Mucosa of rectum (tissue), 2 donors: Measurements from ENCODE around the gene HSPA1B.

Experiments
- H3K27ac ChIP-seq, 2 donors: one replicate each; pipeline ENCODE4 v1.7.0; 2013; ENCODE audit warnings: inconsistent platforms in 2 of 2, low read depth in 2 of 2, low read length in 2 of 2
- H3K27me3 ChIP-seq, 2 donors: one replicate each; pipeline ENCODE4 v1.7.0; 2013; ENCODE audit warnings: low read length in 2 of 2; ENCODE audit not compliant: control insufficient read depth in 2 of 2, insufficient read depth in 2 of 2
- H3K36me3 ChIP-seq, 2 donors: one replicate each; pipeline ENCODE4 v1.7.0; 2013; ENCODE audit warnings: low read length in 2 of 2; ENCODE audit not compliant: control insufficient read depth in 2 of 2, insufficient read depth in 2 of 2
- H3K4me1 ChIP-seq, 2 donors: one replicate each; pipeline ENCODE4 v1.7.0; 2013; ENCODE audit warnings: low read length in 2 of 2, mild to moderate bottlenecking in 1 of 2; ENCODE audit not compliant: control insufficient read depth in 2 of 2, insufficient read depth in 2 of 2
- H3K4me3 ChIP-seq, 2 donors: one replicate each; pipeline ENCODE4 v1.7.0; 2013; ENCODE audit warnings: low read length in 2 of 2
- H3K9ac ChIP-seq, 2 donors: one replicate each; pipeline ENCODE4 v1.7.0; 2013; ENCODE audit warnings: low read length in 2 of 2, low read depth in 1 of 2, mild to moderate bottlenecking in 1 of 2
- H3K9me3 ChIP-seq, 2 donors: one replicate each; pipeline ENCODE4 v1.7.0; 2013; ENCODE audit warnings: low read length in 2 of 2; ENCODE audit not compliant: control insufficient read depth in 2 of 2
- donor health status: healthy.
- donor health status: Normal muscosa, but diverticular disease.

Gene HSPA1B

GRCh38 chr6:31827286-31828079 is at the start of gene HSPA1B:
TSS of gene HSPA1B (plus strand) at chr6:31827738. CDS start at chr6:31827951, 213 bp downstream.
- Histone ChIP-seq H3K4me1 (peaks cover 31 to 39% of the 10 kb centered on the region in 2 donors), H3K9me3 (no peaks in the 10 kb centered on the region), H3K36me3 (no peaks in the 10 kb centered on the region), H3K9ac (peak within 1 kb of the TSS; percentile 94 to 96), H3K27me3 (no peaks in the 10 kb centered on the region), H3K27ac (peak within 1 kb of the TSS; percentile 99), H3K4me3 (peak within 1 kb of the TSS; percentile 86 to 96)

- Histone ChIP-seq H3K9me3 (no peaks in the 10 kb centered on the region), H3K27me3 (no peaks in the 10 kb centered on the region), H3K27ac (no peak overlapping the region), H3K4me1 (peaks cover 27% of the 10 kb centered on the region in 2 donors), H3K36me3 (peaks cover 17 to 35% of the 10 kb centered on the region in 2 donors), H3K4me3 (no peak overlapping the region), H3K9ac (no peak overlapping the region)
Measured at GRCh38 chr6:31778193-31778592, 49.3 kb upstream of the HSPA1B start.

DNA sequence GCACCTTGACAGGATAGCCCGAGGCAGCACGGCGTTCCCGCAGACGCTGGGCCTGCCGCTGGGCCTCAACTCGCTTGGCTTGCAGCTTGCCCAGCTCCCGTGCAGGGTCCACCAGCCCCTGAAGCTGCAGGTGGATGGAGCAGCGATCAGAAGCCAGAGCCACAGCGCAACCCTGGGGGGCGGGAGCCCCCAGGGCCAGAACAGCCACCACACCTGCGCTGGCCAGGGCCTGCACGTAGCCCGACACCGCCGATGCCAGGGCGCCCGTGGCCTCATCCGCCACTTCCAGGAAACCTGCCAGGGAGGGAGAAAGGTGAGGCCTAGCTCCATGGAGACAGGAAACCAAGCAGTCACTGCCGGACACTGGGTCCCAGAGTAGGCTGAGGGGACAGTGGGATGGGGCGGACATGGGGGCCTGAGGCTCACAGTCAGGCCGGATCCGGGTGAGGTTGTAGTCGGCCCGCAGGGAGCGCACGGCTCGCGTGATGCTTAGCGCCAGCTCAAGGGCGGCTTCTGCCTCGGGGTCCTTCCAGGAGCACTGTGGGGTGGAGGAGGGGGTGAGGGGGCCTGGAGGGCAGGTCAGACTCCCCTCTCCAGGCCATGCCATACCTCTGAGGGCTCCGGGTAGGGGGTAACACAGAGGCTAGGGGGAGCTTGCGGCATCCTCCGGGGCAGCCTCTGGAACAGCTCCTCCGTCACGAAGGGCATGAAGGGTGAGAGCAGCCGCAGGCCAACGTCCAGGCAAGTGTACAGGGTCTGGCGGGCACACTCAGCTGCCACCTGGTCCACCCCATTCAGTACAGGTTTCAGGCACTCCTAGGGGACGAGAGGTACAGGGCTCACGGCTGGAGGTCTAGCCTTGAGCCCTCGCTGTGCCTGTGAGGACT is 48.3 kb upstream of the HSPA1B start:
- Histone ChIP-seq H3K9me3 (no peaks in the 10 kb centered on the region), H3K4me3 (no peak overlapping the region), H3K27ac (no peak overlapping the region), H3K9ac (no peak overlapping the region), H3K4me1 (peaks cover 27% of the 10 kb centered on the region in 2 donors), H3K36me3 (peaks cover 21 to 40% of the 10 kb centered on the region in 2 donors), H3K27me3 (no peaks in the 10 kb centered on the region)

- Histone ChIP-seq H3K9ac (no peak overlapping the region), H3K36me3 (peaks cover 24 to 45% of the 10 kb centered on the region in 2 donors), H3K27me3 (no peaks in the 10 kb centered on the region), H3K4me1 (peaks cover 25 to 26% of the 10 kb centered on the region in 2 donors), H3K9me3 (no peaks in the 10 kb centered on the region), H3K27ac (no peak overlapping the region), H3K4me3 (no peak overlapping the region)
Measured at GRCh38 chr6:31779908-31780307, 47.6 kb upstream of the HSPA1B start.

GRCh38 chr6:31780507-31781243 is 46.9 kb upstream of the HSPA1B start:
- Histone ChIP-seq H3K4me3 (no peak overlapping the region), H3K9me3 (no peaks in the 10 kb centered on the region), H3K27me3 (no peaks in the 10 kb centered on the region), H3K27ac (no peak overlapping the region), H3K4me1 (peaks cover 19% of the 10 kb centered on the region in 2 donors), H3K36me3 (peaks cover 28 to 53% of the 10 kb centered on the region in 2 donors), H3K9ac (no peak overlapping the region)

- no peak overlapping the region for H3K27ac ChIP-seq
- no peak overlapping the region for H3K9ac ChIP-seq
- H3K9me3 ChIP-seq = no peaks in the 10 kb centered on the region
- H3K4me3 ChIP-seq = no peak overlapping the region
- peaks cover 11% of the 10 kb centered on the region in 2 donors for H3K4me1 ChIP-seq
- no peaks in the 10 kb centered on the region for H3K27me3 ChIP-seq
- H3K36me3 ChIP-seq = peaks cover 28 to 53% of the 10 kb centered on the region in 2 donors
Measured at GRCh38 chr6:31781244-31782125, 46.1 kb upstream of the HSPA1B start.

DNA sequence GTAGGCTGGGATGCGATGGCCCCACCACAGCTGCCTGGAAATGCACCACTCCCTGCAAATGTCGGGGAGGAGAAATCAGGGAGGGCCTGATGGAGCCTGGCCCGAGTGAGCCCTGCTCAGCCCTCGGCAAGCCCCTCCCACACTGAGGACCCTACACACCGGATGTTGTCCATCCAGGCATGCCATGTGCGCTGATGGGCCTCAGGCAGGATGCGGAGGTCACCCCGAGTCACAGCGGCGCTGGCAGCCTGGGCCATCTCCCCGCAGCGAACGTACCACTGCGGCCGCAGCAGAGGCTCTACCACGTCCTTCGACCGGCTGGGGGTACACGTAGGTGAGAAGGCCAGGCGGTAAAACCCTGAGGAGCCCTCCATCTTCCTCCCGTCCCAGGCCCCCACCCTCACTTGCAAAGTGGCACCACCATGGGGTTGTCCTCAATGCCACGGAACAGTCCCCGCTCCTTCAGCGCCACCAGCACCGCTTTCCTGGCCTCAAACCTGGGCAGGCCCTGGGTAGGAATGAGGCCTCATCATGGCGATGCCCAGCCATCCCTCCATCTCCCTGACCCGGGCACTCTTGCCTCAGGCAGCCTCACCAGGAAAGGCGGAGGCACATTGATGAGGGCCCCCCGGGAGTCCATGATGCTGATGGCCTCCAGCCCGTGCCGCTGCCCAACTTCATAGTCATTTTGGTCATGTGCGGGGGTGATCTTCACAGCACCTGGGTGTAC is 45.2 kb upstream of the HSPA1B start:
- Histone ChIP-seq H3K4me3 (no peak overlapping the region), H3K4me1 (peaks cover 3 to 4% of the 10 kb centered on the region in 2 donors), H3K9ac (no peak overlapping the region), H3K27me3 (no peaks in the 10 kb centered on the region), H3K27ac (no peak overlapping the region), H3K36me3 (peaks cover 28 to 53% of the 10 kb centered on the region in 2 donors), H3K9me3 (no peaks in the 10 kb centered on the region)

DNA sequence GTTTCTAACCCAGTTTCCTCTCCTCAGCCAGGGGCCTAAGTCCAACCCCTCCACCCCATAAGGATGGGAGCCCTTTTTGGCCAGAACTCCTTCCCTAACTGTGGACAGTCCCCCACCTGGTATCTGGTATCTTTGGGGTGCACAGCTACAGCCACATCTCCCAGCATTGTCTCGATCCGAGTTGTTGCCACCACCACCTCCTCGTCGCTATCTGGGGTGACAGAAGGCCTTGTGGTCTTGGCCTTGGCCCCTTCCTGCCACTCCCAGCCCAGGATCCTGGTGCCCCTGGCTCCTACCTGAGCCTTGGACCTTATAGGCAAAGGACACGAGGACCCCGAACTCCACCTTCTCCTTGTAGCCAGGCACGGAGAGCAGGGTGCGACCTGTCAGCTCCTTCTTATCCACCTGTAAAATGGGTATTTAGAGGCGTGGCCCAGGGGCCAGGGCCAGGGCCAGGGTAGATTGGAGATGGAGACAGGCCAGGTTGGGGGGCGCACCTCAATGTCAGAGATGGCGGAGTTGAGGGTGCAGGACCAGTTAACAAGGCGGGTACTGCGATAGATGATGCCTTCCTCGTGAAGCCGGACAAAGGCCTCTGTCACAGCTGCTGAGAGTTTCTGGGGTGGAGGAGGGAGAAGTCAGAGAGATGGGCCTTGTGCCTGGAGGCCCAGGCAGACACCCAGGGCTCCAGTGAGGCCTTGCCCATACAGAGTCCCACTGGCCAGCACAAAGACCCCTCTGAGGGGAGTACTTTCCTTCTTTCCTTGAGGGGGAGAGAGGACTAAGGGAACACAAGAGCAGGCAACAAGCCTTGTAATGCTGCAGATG is 43.2 kb upstream of the HSPA1B start:
- Histone ChIP-seq H3K36me3 (peaks cover 28 to 50% of the 10 kb centered on the region in 2 donors), H3K4me3 (no peak overlapping the region), H3K27ac (no peak overlapping the region), H3K27me3 (no peaks in the 10 kb centered on the region), H3K9me3 (no peaks in the 10 kb centered on the region), H3K4me1 (no peaks in the 10 kb centered on the region), H3K9ac (no peak overlapping the region)
